ENCODE data around the gene AP1G1.

GRCh38 chr16:71830359-71830758 is 21.7 kb upstream of the AP1G1 start:
- TF ChIP-seq CTCF (IDR thresholded peaks at IDR 0.05) = no peak
- no peak for TF ChIP-seq POLR2A (IDR thresholded peaks at IDR 0.05)

Measured in right lobe of liver (tissue), 4 donors.